Keratinocyte (primary cell): Measurements from ENCODE around the gene HCRTR1. TPM values are rescaled to one million over a fixed set of nuclear protein-coding genes. Genes with fewer than 3 reads are reported as not detected.

Experiments used
- DNase-seq: peaks from one replicate; pipeline ENCODE4 v3.0.0-alpha.2; 2011; ENCODE audit warnings: low read depth, missing footprints, low spot score
- FAIRE-seq: peaks from 2 replicates; lab custom pipeline; 2011; peaks lifted over from hg19 to GRCh38; lab: Jason Lieb, UNC
- H2AFZ ChIP-seq: 2 replicates; pipeline ENCODE4 v1.6.0; 2012; ENCODE audit warnings: low read length, control low read depth, inconsistent platforms; ENCODE audit not compliant: control insufficient read depth
- H3K27ac ChIP-seq: 2 replicates; pipeline ENCODE4 v1.5.1; 2011; ENCODE audit warnings: low read length; ENCODE audit not compliant: control insufficient read depth, insufficient read depth
- H3K27me3 ChIP-seq: 3 replicates; pipeline ENCODE4 v1.6.0; 2011; ENCODE audit warnings: low read length; ENCODE audit not compliant: control insufficient read depth, insufficient read depth; ENCODE audit errors: extremely low read depth
- H3K36me3 ChIP-seq, 2 experiments: 2 replicates in 1 of 2; 3 replicates in 1 of 2; pipeline ENCODE4 v1.5.1; 2011; ENCODE audit warnings: low read length in 2 of 2, mild to moderate bottlenecking in 1 of 2; ENCODE audit not compliant: control insufficient read depth in 2 of 2, insufficient read depth in 2 of 2; ENCODE audit errors: extremely low read depth in 1 of 2
- H3K4me1 ChIP-seq: 3 replicates; pipeline ENCODE4 v1.5.1; 2011; ENCODE audit warnings: low read length; ENCODE audit not compliant: control insufficient read depth, insufficient read depth; ENCODE audit errors: extremely low read depth
- H3K4me2 ChIP-seq: 3 replicates; pipeline ENCODE4 v1.6.0; 2011; ENCODE audit warnings: low read depth, low read length; ENCODE audit not compliant: control insufficient read depth, insufficient read depth; ENCODE audit errors: extremely low read depth
- H3K4me3 ChIP-seq, 3 experiments: fragments of 200-600 bp in 1 of 3; sonication (generic) in 1 of 3; 2 replicates in 2 of 3; 3 replicates in 1 of 3; pipeline ENCODE4 v1.5.1; 2011 to 2016; ENCODE audit warnings: low read length in 3 of 3, mild to moderate bottlenecking in 3 of 3, control low read depth in 2 of 3, inconsistent platforms in 1 of 3, low read depth in 1 of 3, mixed read lengths in 1 of 3, mixed run types in 1 of 3, moderate library complexity in 1 of 3; ENCODE audit not compliant: control insufficient read depth in 2 of 3, insufficient read depth in 2 of 3; ENCODE audit errors: extremely low read depth in 1 of 3
- H3K79me2 ChIP-seq: 2 replicates; pipeline ENCODE4 v1.6.0; 2012; ENCODE audit warnings: low read length; ENCODE audit not compliant: control insufficient read depth, insufficient read depth
- H3K9ac ChIP-seq: 3 replicates; pipeline ENCODE4 v1.6.0; 2011; ENCODE audit warnings: low read length; ENCODE audit not compliant: control insufficient read depth, insufficient read depth; ENCODE audit errors: extremely low read depth
- H3K9me1 ChIP-seq: 3 replicates; pipeline ENCODE4 v1.6.0; 2011; ENCODE audit warnings: low read length; ENCODE audit not compliant: control insufficient read depth, insufficient read depth; ENCODE audit errors: extremely low read depth
- H3K9me3 ChIP-seq: 2 replicates; pipeline ENCODE4 v1.5.1; 2012; ENCODE audit warnings: low read depth, low read length; ENCODE audit not compliant: control insufficient read depth
- H4K20me1 ChIP-seq: 3 replicates; pipeline ENCODE4 v1.6.0; 2011; ENCODE audit warnings: low read length; ENCODE audit not compliant: control insufficient read depth, insufficient read depth; ENCODE audit errors: extremely low read depth
- CTCF ChIP-seq, 3 experiments: IDR thresholded peaks in 1 of 3; conservative IDR thresholded peaks in 1 of 3; optimal IDR thresholded peaks in 1 of 3; 2 replicates in 2 of 3; 3 replicates in 1 of 3; pipeline versions ENCODE3 to v1.5.1; 2011; ENCODE audit warnings: low read length in 3 of 3, mild to moderate bottlenecking in 3 of 3, moderate library complexity in 2 of 3, control low read depth in 1 of 3, inconsistent platforms in 1 of 3; ENCODE audit not compliant: insufficient read depth in 2 of 3; ENCODE audit errors: extremely low read depth in 1 of 3
- EZH2 ChIP-seq: IDR thresholded peaks from one replicate; pipeline ENCODE4 v1.6.1; 2012; ENCODE audit warnings: inconsistent platforms, mild to moderate bottlenecking, low read length, moderate library complexity
- dilution Hi-C: fragments of 300-500 bp; cut with MboI; formaldehyde crosslinking; loops from one replicate; pipeline ENCODE4 v1.7.0; 2020; ENCODE audit warnings: low sequenced_read_pairs; ENCODE audit not compliant: extremely low pct_ligation_motif_present
- polyA plus RNA-seq, 5 experiments: library from polyadenylated mRNA; depleted of rRNA in 3 of 5; stranded (reverse) in 3 of 5; stranded (forward) in 1 of 5; unstranded in 1 of 5; fragments of >200 nt; gene quantifications; 1 replicate in 1 of 5; 2 replicates in 3 of 5; 3 replicates in 1 of 5; pipeline versions ENCODE4 v1.2.1 to v1.2.3, GENCODE V29; 2011 to 2012; ENCODE audit warnings: missing spikeins in 2 of 5, low read depth in 1 of 5, low replicate concordance in 1 of 5

The HCRTR1 gene
- polyA plus RNA-seq, 1 donor (not counting 4 experiments of a cell fraction or from before 2014, with no cell fraction given): not detected

GRCh38 chr1:31648190-31648589, 30.7 kb downstream of the HCRTR1 start:
- Histone ChIP-seq H3K4me2 (peak overlapping the region; percentile 20), H3K4me1 (peaks cover 19% of the 10 kb centered on the region), H4K20me1 (no peaks in the 10 kb centered on the region), H3K36me3 (peaks cover 4 to 13% of the 10 kb centered on the region in 2 experiments), H3K9me1 (no peaks in the 10 kb centered on the region), H3K27ac (no peak overlapping the region), H2AFZ (no peak overlapping the region), H3K9me3 (no peaks in the 10 kb centered on the region), H3K27me3 (no peaks in the 10 kb centered on the region), H3K9ac (no peak overlapping the region), H3K4me3 (no peak overlapping the region), H3K79me2 (peaks cover 14% of the 10 kb centered on the region)
- dilution Hi-C loops: no loop called here
- no peak for FAIRE-seq
- TF ChIP-seq CTCF (optimal IDR thresholded peaks at IDR 0.05 in 1 of 3, IDR thresholded peaks at IDR 0.05 in 1 of 3, conservative IDR thresholded peaks at IDR 0.05 in 1 of 3; ENCODE audit: extremely low read depth in 1 of 3, insufficient read depth in 2 of 3, low read length in 3 of 3) (no peak), EZH2 (no peak)
- no peak for DNase-seq

- DNase-seq (no peak), FAIRE-seq (peak; percentile 74)
- Histone ChIP-seq H3K79me2 (peaks cover 8% of the 10 kb centered on the region), H4K20me1 (no peaks in the 10 kb centered on the region), H3K4me2 (peak overlapping the region; percentile 20), H3K36me3 (peaks cover 7 to 13% of the 10 kb centered on the region in 2 experiments), H3K9me3 (no peaks in the 10 kb centered on the region), H3K27ac (no peak overlapping the region), H2AFZ (no peak overlapping the region), H3K9ac (no peak overlapping the region), H3K4me3 (no peak overlapping the region), H3K4me1 (peaks cover 13% of the 10 kb centered on the region), H3K9me1 (no peaks in the 10 kb centered on the region), H3K27me3 (no peaks in the 10 kb centered on the region)
- no peak for TF ChIP-seq EZH2
- no peak for TF ChIP-seq CTCF (optimal IDR thresholded peaks at IDR 0.05 in 1 of 3, IDR thresholded peaks at IDR 0.05 in 1 of 3, conservative IDR thresholded peaks at IDR 0.05 in 1 of 3; ENCODE audit: extremely low read depth in 1 of 3, insufficient read depth in 2 of 3, low read length in 3 of 3)
- dilution Hi-C loops: no loop called here
Measured at GRCh38 chr1:31648641-31649357, 31.3 kb downstream of the HCRTR1 start.
